KOPT-K1 (cell line): ENCODE results near the gene GPR61.

Experiments used
- H3K27ac ChIP-seq: fragments of 200-600 bp; sonication (generic); 2 replicates; pipeline ENCODE4 v1.5.1; 2016; ENCODE audit warnings: antibody characterized with exemption, mild to moderate bottlenecking, low read depth, low read length; ENCODE audit not compliant: poor library complexity, severe bottlenecking
- H3K36me3 ChIP-seq: fragments of 200-600 bp; sonication (generic); 2 replicates; pipeline ENCODE4 v1.5.1; 2017; ENCODE audit warnings: antibody characterized with exemption, mild to moderate bottlenecking, low read length, moderate library complexity; ENCODE audit not compliant: insufficient read depth
- H3K9me3 ChIP-seq: fragments of 200-600 bp; sonication (generic); 2 replicates; pipeline ENCODE4 v1.5.1; 2017; ENCODE audit warnings: antibody characterized with exemption, low read length, mild to moderate bottlenecking; ENCODE audit not compliant: insufficient read depth, poor library complexity, severe bottlenecking

GPR61 gene

GRCh38 chr1:109538827-109539555 is 681 bp upstream of the GPR61 start:
- H3K36me3 ChIP-seq = no peaks in the 10 kb centered on the region
- no peaks in the 10 kb centered on the region for H3K9me3 ChIP-seq
- no peak overlapping the region for H3K27ac ChIP-seq

GRCh38 chr1:109541102-109541501 is 1.4 kb downstream of the GPR61 start:
- H3K9me3 ChIP-seq = no peaks in the 10 kb centered on the region
- H3K27ac ChIP-seq = no peak overlapping the region
- H3K36me3 ChIP-seq = no peaks in the 10 kb centered on the region

GRCh38 chr1:109542657-109543056 is 3.0 kb downstream of the GPR61 start:
- Histone ChIP-seq H3K36me3 (no peaks in the 10 kb centered on the region), H3K27ac (no peak overlapping the region), H3K9me3 (no peaks in the 10 kb centered on the region)

- H3K36me3 ChIP-seq = no peaks in the 10 kb centered on the region
- no peaks in the 10 kb centered on the region for H3K9me3 ChIP-seq
- no peak overlapping the region for H3K27ac ChIP-seq
Observed at GRCh38 chr1:109543283-109543987, 3.8 kb downstream of the GPR61 start.

GRCh38 chr1:109543988-109544735 is 4.5 kb downstream of the GPR61 start:
- Histone ChIP-seq H3K36me3 (no peaks in the 10 kb centered on the region), H3K27ac (no peak overlapping the region), H3K9me3 (no peaks in the 10 kb centered on the region)

GRCh38 chr1:109546311-109547109 is 6.8 kb downstream of the GPR61 start:
- H3K36me3 ChIP-seq = no peaks in the 10 kb centered on the region
- no peaks in the 10 kb centered on the region for H3K9me3 ChIP-seq
- H3K27ac ChIP-seq = peak overlapping the region; percentile 89

GRCh38 chr1:109547463-109548320 is 8.0 kb downstream of the GPR61 start:
- H3K27ac ChIP-seq = peak overlapping the region; percentile 89
- H3K9me3 ChIP-seq = no peaks in the 10 kb centered on the region
- no peaks in the 10 kb centered on the region; the same call in 1 of the 2 replicates for H3K36me3 ChIP-seq

- no peaks in the 10 kb centered on the region for H3K9me3 ChIP-seq
- H3K36me3 ChIP-seq = no peaks in the 10 kb centered on the region; the same call in 1 of the 2 replicates
- H3K27ac ChIP-seq = peak within 1 kb of the TSS; percentile 89
Observed at GRCh38 chr1:109548321-109549267, 8.9 kb downstream of the GPR61 start, which contains the start of gene GNAI3. TSS of gene GNAI3 (plus strand) at chr1:109548615. CDS start at chr1:109548721, 106 bp downstream.

GRCh38 chr1:109556563-109556962 is 16.9 kb downstream of the GPR61 start:
- H3K9me3 ChIP-seq = no peaks in the 10 kb centered on the region
- H3K36me3 ChIP-seq = peaks cover 3% of the 10 kb centered on the region; the same call in 1 of the 2 replicates
- H3K27ac ChIP-seq = no peak overlapping the region

- Histone ChIP-seq H3K9me3 (no peaks in the 10 kb centered on the region), H3K36me3 (0 out of 2 replicates have a peak, but pooled peaks cover 3% of the 10 kb centered on the region), H3K27ac (no peak overlapping the region)
Observed at GRCh38 chr1:109557520-109557919, 17.8 kb downstream of the GPR61 start.

GRCh38 chr1:109559995-109560394 is 20.3 kb downstream of the GPR61 start:
- no peaks in the 10 kb centered on the region for H3K9me3 ChIP-seq
- H3K36me3 ChIP-seq = no peaks in the 10 kb centered on the region; the same call in 1 of the 2 replicates
- no peak overlapping the region for H3K27ac ChIP-seq

- Histone ChIP-seq H3K9me3 (no peaks in the 10 kb centered on the region), H3K27ac (no peak overlapping the region), H3K36me3 (no peaks in the 10 kb centered on the region; the same call in 1 of the 2 replicates)
Observed at GRCh38 chr1:109564194-109564878, 24.7 kb downstream of the GPR61 start.
